Naive B cell (primary cell): Measurements from ENCODE around the gene TVP23A. TPM values are rescaled to one million over a fixed set of nuclear protein-coding genes. Genes with fewer than 3 reads are reported as not detected.

Source experiments
- ATAC-seq, 2 donors: fragments of 150-1000 bp; cut with Tn5 transposase; 2 replicates each; pipeline ENCODE4 v1.10.0; 2021; ENCODE audit warnings: low read depth in 2 of 2, mild to moderate bottlenecking in 2 of 2, moderate library complexity in 2 of 2
- DNase-seq: peaks from one replicate; pipeline ENCODE4 v3.0.0; 2022
- H3K27ac Mint-ChIP-seq, 6 donors: one replicate each; pipeline ENCODE4 v1.8.0; 2020 to 2022; ENCODE audit warnings: mild to moderate bottlenecking in 6 of 6, mixed read lengths in 6 of 6, moderate library complexity in 5 of 6, inconsistent platforms in 2 of 6
- H3K27me3 Mint-ChIP-seq, 3 donors: one replicate each; pipeline ENCODE4 v1.8.0; 2021 to 2022; ENCODE audit warnings: mixed read lengths in 3 of 3, mild to moderate bottlenecking in 1 of 3
- H3K36me3 Mint-ChIP-seq, 2 donors: one replicate each; pipeline ENCODE4 v1.8.0; 2020 to 2022; ENCODE audit warnings: mixed read lengths in 2 of 2, inconsistent platforms in 1 of 2, mild to moderate bottlenecking in 1 of 2
- H3K4me1 Mint-ChIP-seq, 3 donors: one replicate each; pipeline ENCODE4 v1.8.0; 2020 to 2022; ENCODE audit warnings: mixed read lengths in 3 of 3, inconsistent platforms in 1 of 3, mild to moderate bottlenecking in 1 of 3, moderate library complexity in 1 of 3
- H3K4me3 Mint-ChIP-seq, 8 donors: one replicate each; pipeline ENCODE4 v1.8.0; 2020 to 2022; ENCODE audit warnings: mild to moderate bottlenecking in 8 of 8, mixed read lengths in 8 of 8, moderate library complexity in 8 of 8, inconsistent platforms in 2 of 8
- H3K9me3 Mint-ChIP-seq, 7 donors: one replicate each; pipeline ENCODE4 v1.8.0; 2020 to 2022; ENCODE audit warnings: mixed read lengths in 7 of 7, mild to moderate bottlenecking in 5 of 7, inconsistent platforms in 2 of 7, moderate library complexity in 1 of 7
- polyA plus RNA-seq, 6 donors: library from polyadenylated mRNA; unstranded; fragments of 300-500 nt; fragmentation: Illumina TruSeq; gene quantifications; one replicate each; pipeline ENCODE4 v1.2.3, GENCODE V29; 2021; ENCODE audit warnings: low read depth in 6 of 6

The TVP23A gene
- polyA plus RNA-seq, 6 donors from 2014 or later, result 0.27 to 0.82 (median 0.36) TPM; not detected in 1

DNA sequence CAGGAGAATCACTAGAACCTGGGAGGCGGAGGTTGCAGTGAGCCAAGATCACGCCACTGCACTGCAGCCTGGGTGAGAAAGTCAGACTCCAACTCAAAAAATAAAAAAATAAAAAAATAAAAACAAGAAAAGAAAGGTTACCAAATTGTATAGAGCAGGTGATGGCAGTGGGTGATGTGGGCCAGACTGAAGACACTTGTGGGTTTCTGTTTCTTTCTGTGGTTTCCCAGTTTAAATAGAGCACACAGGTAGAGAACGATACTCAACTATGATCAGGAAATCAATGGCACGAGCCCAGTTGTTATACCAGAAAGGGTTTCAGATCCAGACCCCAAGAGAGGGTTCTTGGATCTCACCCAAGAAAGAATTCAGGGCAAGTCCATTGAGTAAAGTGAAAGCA is 42.3 kb downstream of the TVP23A start:
- H3K27me3 Mint-ChIP-seq, result no peaks in the 10 kb centered on the region

DNA sequence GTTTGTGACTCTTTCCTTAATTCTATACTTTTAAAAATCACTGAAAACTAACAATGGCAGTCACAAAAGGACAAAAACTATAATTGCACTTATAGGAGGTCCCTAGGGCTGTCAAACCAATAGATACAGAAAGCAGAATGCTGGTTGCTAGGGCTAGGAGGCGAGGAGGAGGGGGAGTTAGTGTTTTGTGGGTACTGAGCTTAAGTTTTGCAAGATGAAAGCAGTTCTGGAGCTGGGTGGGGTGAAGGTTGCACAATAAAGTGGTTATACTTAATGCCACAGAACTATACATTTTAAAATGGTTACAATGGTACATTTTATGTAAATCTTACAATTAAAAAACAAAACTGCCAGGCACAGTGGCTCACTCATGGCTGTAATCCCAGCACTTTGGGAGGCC is 47.7 kb downstream of the TVP23A start:
- no peak for ATAC-seq
- no peaks in the 10 kb centered on the region for H3K9me3 Mint-ChIP-seq
- no peak overlapping the region for H3K4me3 Mint-ChIP-seq
- peaks cover 0 to 5% of the 10 kb centered on the region in 2 donors for H3K36me3 Mint-ChIP-seq
- H3K27ac Mint-ChIP-seq, result peak overlapping the region in 2 of 6 donors; percentile 22 to 49
- no peaks in the 10 kb centered on the region for H3K27me3 Mint-ChIP-seq
- H3K4me1 Mint-ChIP-seq, result peaks cover 12 to 21% (median 16%) of the 10 kb centered on the region in 3 donors
- DNase-seq, result no peak

More for the DNA sequence above, 42.3 kb downstream of the TVP23A start:
- H3K9me3 Mint-ChIP-seq, result no peaks in the 10 kb centered on the region
- peak overlapping the region in 1 of 6 donors; percentile 62 for H3K27ac Mint-ChIP-seq
- ATAC-seq (peak in 1 of 2 donors; percentile 36), DNase-seq (no peak)
- H3K4me1 Mint-ChIP-seq, result peaks cover 19 to 27% (median 25%) of the 10 kb centered on the region in 3 donors
- H3K4me3 Mint-ChIP-seq, result peak overlapping the region in 1 of 8 donors; percentile 30
- no peaks in the 10 kb centered on the region for H3K36me3 Mint-ChIP-seq

DNA sequence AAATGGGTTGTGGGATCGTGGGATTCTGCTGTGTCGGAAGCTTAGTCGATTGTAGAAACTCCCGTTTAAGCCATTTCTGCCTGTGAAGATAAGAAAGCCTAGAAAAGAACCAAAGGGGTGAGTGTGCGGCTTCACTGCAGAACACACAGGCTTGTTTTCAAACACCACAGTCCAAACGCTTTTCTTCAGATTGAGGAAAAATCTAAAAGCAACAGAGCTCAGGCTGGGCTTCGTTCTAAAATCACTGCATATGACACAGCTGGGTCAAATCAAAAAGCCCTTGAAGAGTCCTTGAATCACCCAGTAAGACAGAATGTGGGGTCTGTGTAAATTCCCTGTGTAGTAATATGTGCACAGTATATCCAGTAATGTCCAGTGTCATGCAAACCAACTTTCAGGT is 49.2 kb downstream of the TVP23A start:
- peaks cover 18 to 30% (median 24%) of the 10 kb centered on the region in 3 donors for H3K4me1 Mint-ChIP-seq
- ATAC-seq, result no peak
- H3K4me3 Mint-ChIP-seq, result no peak overlapping the region
- H3K27me3 Mint-ChIP-seq, result no peaks in the 10 kb centered on the region
- H3K27ac Mint-ChIP-seq, result no peak overlapping the region
- peaks cover 0 to 6% of the 10 kb centered on the region in 2 donors for H3K36me3 Mint-ChIP-seq
- H3K9me3 Mint-ChIP-seq, result no peaks in the 10 kb centered on the region
- no peak for DNase-seq

DNA sequence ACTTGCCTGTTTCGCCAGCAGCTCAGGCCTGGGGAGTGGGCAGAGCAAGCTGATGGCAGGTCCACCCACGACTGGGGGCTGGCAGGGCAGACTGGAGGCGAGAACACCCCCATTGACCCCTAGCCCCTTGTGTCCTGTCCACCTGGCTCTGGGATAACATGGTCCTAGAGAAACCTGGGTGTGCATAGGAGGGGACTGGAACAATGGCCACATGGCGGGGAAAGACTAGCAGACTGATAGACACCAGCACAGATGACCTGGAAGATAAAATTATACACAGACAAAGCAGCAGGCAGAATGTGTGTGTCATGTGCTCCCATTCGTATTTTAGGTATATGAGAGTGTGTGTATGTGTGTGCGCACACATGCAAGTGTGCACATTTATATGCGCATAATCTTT is 51.5 kb downstream of the TVP23A start:
- no peak for DNase-seq
- Mint-ChIP-seq H3K27ac (peak overlapping the region in 3 of 6 donors; percentile 36 to 93 (median 40)), H3K9me3 (no peaks in the 10 kb centered on the region), H3K4me3 (no peak overlapping the region), H3K36me3 (peaks cover 18 to 20% of the 10 kb centered on the region in 2 donors), H3K27me3 (no peaks in the 10 kb centered on the region), H3K4me1 (peaks cover 32 to 42% (median 37%) of the 10 kb centered on the region in 3 donors)
- ATAC-seq, result no peak

DNA sequence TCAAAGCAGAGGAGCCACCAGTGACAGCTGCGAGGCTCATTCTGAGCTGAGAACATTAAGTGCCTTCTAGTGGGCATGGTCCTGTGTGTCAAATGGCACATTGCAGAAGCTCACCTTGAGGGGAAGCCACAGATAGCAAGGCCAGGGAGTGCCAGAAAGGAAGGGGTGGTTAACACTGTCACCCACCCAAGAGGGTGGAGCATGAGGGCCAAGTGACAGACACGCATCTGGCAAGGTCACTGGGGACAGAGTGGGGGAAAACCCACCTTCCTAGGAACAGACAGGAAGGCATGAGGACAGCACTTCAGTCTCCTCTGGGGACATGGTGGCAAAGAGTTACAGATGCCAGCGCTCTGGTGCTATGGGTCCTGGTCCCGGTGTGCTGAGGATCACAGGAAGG is 52.8 kb downstream of the TVP23A start:
- ATAC-seq (peak; percentile 91 to 93), DNase-seq (peak; percentile 23)
- H3K4me3 Mint-ChIP-seq, result peak overlapping the region; percentile 3 to 87 (median 70)
- no peaks in the 10 kb centered on the region for H3K9me3 Mint-ChIP-seq
- H3K27me3 Mint-ChIP-seq, result no peaks in the 10 kb centered on the region
- peaks cover 26 to 30% of the 10 kb centered on the region in 2 donors for H3K36me3 Mint-ChIP-seq
- H3K4me1 Mint-ChIP-seq, result peaks cover 34 to 44% (median 37%) of the 10 kb centered on the region in 3 donors
- peak overlapping the region; percentile 82 to 93 (median 92) for H3K27ac Mint-ChIP-seq

DNA sequence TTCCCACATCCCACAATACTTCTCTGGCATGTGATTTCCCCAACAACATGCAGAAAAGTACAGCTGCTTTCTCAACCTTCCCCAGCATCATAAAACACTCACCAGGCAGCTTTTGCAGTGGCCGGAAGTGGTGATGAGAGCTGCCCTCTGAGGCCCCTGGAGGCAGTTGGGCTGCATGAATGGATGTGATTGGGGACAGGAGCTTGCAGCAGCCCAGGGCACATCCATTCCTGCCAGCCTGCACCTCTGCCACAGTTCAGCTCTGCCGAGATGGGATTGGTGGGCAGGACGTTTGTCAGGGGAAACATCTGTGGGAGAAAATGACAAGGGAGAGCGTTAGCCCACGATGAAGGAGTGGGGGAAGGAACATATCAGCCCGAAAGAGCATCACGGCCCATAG is 55.1 kb downstream of the TVP23A start:
- DNase-seq, result no peak
- Mint-ChIP-seq H3K4me1 (peaks cover 37 to 45% (median 40%) of the 10 kb centered on the region in 3 donors), H3K9me3 (no peaks in the 10 kb centered on the region), H3K27ac (peak overlapping the region in 1 of 6 donors; percentile 87), H3K4me3 (peak overlapping the region in 3 of 8 donors; percentile 22 to 66 (median 24)), H3K27me3 (no peaks in the 10 kb centered on the region), H3K36me3 (peaks cover 36 to 42% of the 10 kb centered on the region in 2 donors)
- ATAC-seq, result no peak

DNA sequence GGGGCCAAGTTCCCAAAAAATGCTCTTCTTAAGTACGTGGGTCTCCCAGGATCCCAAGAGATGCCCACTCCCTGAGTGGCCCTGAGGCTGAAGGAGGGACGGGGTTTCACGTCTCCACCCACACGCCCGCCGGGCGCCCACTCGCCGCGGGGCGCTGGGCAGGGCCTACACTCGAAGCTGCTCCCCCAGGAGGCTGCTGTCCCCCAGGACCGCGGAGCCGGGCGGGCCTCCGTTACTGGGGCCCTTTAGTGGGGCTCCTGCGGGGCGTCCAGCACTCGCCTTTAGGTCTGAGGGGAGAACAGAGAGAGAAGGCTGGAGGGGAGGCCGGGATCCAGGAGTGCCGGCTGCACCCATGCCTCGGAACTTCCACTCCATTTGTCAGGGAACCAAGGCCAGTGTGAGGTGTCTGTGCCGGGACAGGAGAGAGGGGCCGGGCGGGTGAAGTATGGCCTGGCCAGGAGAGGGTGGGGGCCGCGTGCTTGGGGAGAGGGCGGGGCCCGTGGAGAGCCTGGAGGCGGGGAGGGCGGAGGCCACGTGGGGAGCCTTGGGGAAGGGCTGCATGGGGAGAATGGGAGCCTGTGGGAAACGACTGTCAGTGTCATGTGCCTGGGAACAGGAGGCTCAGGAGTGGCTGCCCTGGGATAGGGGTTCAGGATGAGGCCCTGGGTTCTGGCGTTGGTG is 56.1 kb downstream of the TVP23A start:
- Mint-ChIP-seq H3K27ac (peak overlapping the region in 2 of 6 donors; percentile 36 to 59), H3K9me3 (no peaks in the 10 kb centered on the region), H3K36me3 (peaks cover 33 to 42% of the 10 kb centered on the region in 2 donors), H3K27me3 (no peaks in the 10 kb centered on the region), H3K4me3 (peak overlapping the region in 1 of 8 donors; percentile 55), H3K4me1 (peaks cover 37 to 45% (median 40%) of the 10 kb centered on the region in 3 donors)
- no peak for ATAC-seq
- DNase-seq, result no peak

DNA sequence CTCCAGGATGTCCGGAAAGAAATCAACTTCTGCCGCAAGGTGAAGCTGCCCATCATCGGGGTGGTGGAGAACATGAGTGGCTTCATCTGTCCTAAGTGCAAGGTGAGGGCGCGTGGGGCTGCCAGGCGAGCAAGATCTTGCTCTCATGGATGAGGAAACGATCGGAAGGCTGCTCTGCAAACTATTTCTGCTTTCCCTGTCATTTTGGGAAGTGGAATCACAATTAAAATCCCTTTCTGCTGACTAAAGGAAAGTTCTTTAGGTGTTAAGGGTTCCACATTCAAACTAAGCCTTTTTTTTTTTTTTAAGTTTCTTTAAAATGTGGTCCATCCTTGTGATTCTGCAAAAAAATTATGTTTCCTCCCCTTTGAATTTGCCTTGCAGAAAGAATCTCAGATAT is 57.2 kb downstream of the TVP23A start:
- Mint-ChIP-seq H3K9me3 (no peaks in the 10 kb centered on the region), H3K36me3 (peaks cover 35 to 42% of the 10 kb centered on the region in 2 donors), H3K27ac (peak overlapping the region in 1 of 6 donors; percentile 11), H3K27me3 (no peaks in the 10 kb centered on the region), H3K4me3 (no peak overlapping the region), H3K4me1 (peaks cover 35 to 43% (median 38%) of the 10 kb centered on the region in 3 donors)
- no peak for DNase-seq
- no peak for ATAC-seq

DNA sequence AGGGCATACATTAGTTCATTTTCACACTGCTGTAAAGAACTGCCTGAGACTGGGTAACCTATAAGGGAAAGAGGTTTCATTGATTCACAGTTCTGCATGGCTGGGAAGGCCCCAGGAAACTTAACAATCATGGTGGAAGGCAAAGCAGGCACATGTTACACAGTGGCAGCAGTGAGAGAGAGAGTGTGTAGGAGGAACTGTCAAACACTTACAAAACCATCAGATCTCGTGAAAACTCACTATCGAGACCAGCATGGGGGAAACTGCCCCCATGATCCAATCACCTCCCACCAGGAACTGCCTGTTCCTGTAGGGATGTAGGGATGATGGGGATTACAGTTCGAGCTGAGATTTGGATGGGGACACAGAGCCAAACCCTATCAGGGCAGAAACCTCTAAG is 57.7 kb downstream of the TVP23A start:
- Mint-ChIP-seq H3K9me3 (no peaks in the 10 kb centered on the region), H3K27ac (peak overlapping the region in 2 of 6 donors; percentile 29 to 61), H3K27me3 (no peaks in the 10 kb centered on the region), H3K4me3 (no peak overlapping the region), H3K4me1 (peaks cover 30 to 38% (median 33%) of the 10 kb centered on the region in 3 donors), H3K36me3 (peaks cover 35 to 42% of the 10 kb centered on the region in 2 donors)
- DNase-seq (no peak), ATAC-seq (no peak)

DNA sequence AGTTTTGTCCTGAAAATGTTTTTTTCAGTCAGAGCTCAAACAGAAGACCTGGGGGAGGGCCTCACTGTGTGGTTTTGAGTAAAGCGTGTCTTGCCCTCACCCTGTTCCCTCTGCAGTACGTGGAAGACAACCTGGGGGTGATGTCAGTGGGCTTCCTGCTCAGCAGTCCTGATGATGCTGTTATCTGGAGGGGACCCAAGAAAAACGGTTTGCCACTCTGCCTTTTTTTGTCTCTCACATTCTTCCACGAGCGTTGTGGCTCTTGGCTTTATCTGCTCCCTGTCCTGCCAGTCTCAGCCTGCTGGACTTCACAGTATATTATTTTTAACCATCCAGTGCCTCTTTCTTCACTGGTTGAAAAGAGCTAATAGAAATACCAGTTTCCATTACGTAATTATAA is 62.0 kb downstream of the TVP23A start:
- Mint-ChIP-seq H3K9me3 (no peaks in the 10 kb centered on the region), H3K36me3 (peaks cover 20 to 29% of the 10 kb centered on the region in 2 donors), H3K27ac (peak overlapping the region in 1 of 6 donors; percentile 84), H3K4me1 (peaks cover 28 to 36% (median 33%) of the 10 kb centered on the region in 3 donors), H3K4me3 (no peak overlapping the region), H3K27me3 (no peaks in the 10 kb centered on the region)
- ATAC-seq, result no peak
- no peak for DNase-seq

DNA sequence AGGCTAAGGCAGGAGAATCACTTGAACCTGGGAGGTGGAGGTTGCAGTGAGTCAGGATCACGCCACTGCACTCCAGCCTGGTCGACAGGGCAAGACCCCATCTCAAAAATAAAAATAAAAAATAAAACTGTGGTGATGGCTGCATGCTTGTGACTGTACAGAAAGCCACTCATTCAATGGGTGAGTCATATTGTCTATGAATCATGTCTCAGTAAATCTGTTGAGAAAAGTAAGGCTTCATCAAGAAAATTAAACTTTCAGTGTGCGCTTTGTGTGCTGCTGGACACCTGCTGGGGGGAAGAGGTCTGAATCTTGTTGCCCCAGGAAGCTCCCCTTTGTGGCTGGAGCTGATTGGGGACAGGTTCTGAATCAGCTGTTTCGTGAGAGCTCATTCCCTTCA is 63.7 kb downstream of the TVP23A start:
- Mint-ChIP-seq H3K9me3 (no peaks in the 10 kb centered on the region), H3K36me3 (peaks cover 17 to 18% of the 10 kb centered on the region in 2 donors), H3K27me3 (no peaks in the 10 kb centered on the region), H3K27ac (peak overlapping the region in 1 of 6 donors; percentile 33), H3K4me3 (peak overlapping the region in 1 of 8 donors; percentile 55), H3K4me1 (peaks cover 35 to 42% (median 39%) of the 10 kb centered on the region in 3 donors)
- ATAC-seq (no peak), DNase-seq (no peak)

DNA sequence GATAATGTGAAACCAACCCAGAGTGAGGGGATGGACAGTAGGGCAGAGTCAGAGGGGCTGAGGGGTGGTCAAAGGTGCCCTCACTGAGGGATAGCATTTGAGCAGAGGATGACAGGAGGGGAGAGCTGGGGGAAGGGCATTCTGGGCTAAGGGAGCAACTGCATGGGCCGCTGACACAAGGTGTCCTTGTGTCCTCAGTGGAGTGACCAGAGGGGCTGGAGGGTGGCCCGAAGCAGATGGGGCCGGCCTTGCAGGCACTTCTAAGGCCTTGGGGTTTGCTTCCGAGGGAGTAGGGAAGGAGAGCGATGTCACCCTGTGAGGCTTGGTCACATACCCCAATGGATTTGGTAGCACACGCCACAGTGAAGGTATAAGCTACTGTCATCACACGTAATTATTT is 64.9 kb downstream of the TVP23A start:
- H3K4me1 Mint-ChIP-seq, result peaks cover 37 to 40% (median 39%) of the 10 kb centered on the region in 3 donors

DNA sequence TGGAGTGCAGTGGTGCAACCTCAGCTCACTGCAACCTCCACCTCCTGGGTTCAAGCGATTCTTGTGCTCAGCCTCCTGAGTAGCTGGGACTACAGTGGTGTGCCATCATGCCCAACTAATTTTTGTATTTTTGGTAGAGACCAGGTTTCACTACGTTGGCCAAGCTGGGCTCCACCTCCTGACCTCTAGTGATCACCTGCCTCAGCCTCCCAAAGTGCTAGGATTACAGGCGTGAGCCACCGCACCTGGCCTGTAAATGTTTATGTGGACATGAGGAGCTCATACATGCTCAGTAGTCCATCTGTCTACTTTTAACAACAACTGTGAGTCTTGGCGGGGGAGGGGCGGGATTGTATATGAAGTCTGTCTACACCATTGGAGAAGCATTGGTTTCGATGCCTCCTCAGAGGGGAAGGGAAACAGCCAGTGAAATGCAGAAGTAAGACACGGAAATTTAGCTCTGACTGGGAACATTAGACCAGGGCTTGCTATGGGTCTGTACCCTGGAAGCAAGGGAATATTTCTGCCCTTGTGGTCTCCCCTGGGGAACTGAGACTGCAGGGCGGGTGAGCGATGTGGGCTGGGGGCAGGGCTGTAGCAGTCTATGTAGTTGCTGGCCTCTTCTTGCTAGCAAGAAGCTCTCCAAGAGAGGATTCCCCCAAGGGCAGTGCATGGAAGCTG is 65.6 kb downstream of the TVP23A start:
- no peaks in the 10 kb centered on the region for H3K9me3 Mint-ChIP-seq
- H3K27me3 Mint-ChIP-seq, result no peaks in the 10 kb centered on the region
- peak; percentile 77 for DNase-seq
- peak overlapping the region; percentile 57 to 97 (median 87) for H3K27ac Mint-ChIP-seq
- H3K36me3 Mint-ChIP-seq, result peaks cover 11 to 14% of the 10 kb centered on the region in 2 donors
- peak; percentile 89 to 92 for ATAC-seq
- peak overlapping the region; percentile 26 to 90 (median 84) for H3K4me3 Mint-ChIP-seq
- H3K4me1 Mint-ChIP-seq, result peaks cover 37 to 40% (median 39%) of the 10 kb centered on the region in 3 donors

More for the DNA sequence above, 64.9 kb downstream of the TVP23A start:
- Mint-ChIP-seq H3K27me3 (no peaks in the 10 kb centered on the region), H3K4me3 (peak overlapping the region in 7 of 8 donors; percentile 63 to 90 (median 85)), H3K27ac (peak overlapping the region; percentile 57 to 97 (median 87)), H3K9me3 (no peaks in the 10 kb centered on the region), H3K36me3 (peaks cover 10 to 11% of the 10 kb centered on the region in 2 donors)
- ATAC-seq (no peak), DNase-seq (no peak)
